Skeletal muscle tissue (tissue), 4 donors: Measurements from ENCODE around the gene IYD. TPM values are rescaled to one million over a fixed set of nuclear protein-coding genes. Genes with fewer than 3 reads are reported as not detected.
A peak's percentile ranks its signal among the peaks of the same experiment; 100 is the strongest.

Source experiments
- H3K27ac ChIP-seq: one replicate; pipeline ENCODE4 v1.7.0; 2013; ENCODE audit warnings: mild to moderate bottlenecking, low read depth, low read length, inconsistent platforms
- H3K27me3 ChIP-seq, 3 donors: one replicate each; pipeline ENCODE4 v1.7.0; 2013; ENCODE audit warnings: low read length in 3 of 3; ENCODE audit not compliant: control insufficient read depth in 3 of 3, insufficient read depth in 3 of 3
- H3K36me3 ChIP-seq, 3 donors: one replicate each; pipeline ENCODE4 v1.7.0; 2013; ENCODE audit warnings: low read length in 3 of 3; ENCODE audit not compliant: control insufficient read depth in 3 of 3, insufficient read depth in 3 of 3
- H3K4me1 ChIP-seq, 3 donors: one replicate each; pipeline ENCODE4 v1.7.0; 2013; ENCODE audit warnings: low read length in 3 of 3, mild to moderate bottlenecking in 3 of 3; ENCODE audit not compliant: control insufficient read depth in 3 of 3, insufficient read depth in 3 of 3
- H3K4me3 ChIP-seq, 3 donors: one replicate each; pipeline ENCODE4 v1.7.0; 2013; ENCODE audit warnings: low read length in 3 of 3
- H3K9ac ChIP-seq, 3 donors: one replicate each; pipeline ENCODE4 v1.7.0; 2013; ENCODE audit warnings: low read length in 3 of 3, mild to moderate bottlenecking in 3 of 3, moderate library complexity in 2 of 3, low read depth in 1 of 3
- H3K9me3 ChIP-seq, 3 donors: one replicate each; pipeline ENCODE4 v1.7.0; 2013; ENCODE audit warnings: low read length in 3 of 3; ENCODE audit not compliant: control insufficient read depth in 3 of 3
- total RNA-seq: library from RNA; depleted of rRNA; stranded (reverse); fragments of >200 nt; gene quantifications from one replicate; pipeline ENCODE4 v1.2.3, GENCODE V29; 2014
- donor health status: Osteomylitis.

IYD gene
- total RNA-seq, 1 donor from 2014 or later = not detected

DNA sequence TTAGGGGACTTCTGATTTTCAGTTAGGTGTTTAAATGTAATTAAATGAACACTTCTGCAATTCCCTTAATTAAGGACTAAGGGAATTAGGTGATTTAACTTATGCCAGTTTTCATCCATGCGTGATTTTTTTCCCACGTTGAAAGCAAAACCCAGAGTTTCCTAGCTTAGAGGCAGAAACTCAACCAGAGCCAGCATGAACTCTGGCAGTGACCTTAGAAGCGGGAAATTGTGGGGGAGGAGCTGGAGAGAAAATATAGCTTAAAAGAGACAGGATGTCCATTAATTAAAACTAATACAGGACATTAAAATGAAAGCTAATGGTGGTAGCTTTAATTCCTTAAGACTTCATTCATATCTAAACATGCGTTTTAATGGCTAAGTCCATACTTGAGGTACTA is 41.6 kb downstream of the IYD start:
- Histone ChIP-seq H3K4me3 (no peak overlapping the region), H3K9ac (no peak overlapping the region), H3K9me3 (no peaks in the 10 kb centered on the region), H3K36me3 (no peaks in the 10 kb centered on the region), H3K27me3 (no peaks in the 10 kb centered on the region), H3K4me1 (peaks cover 8 to 14% (median 10%) of the 10 kb centered on the region in 3 donors), H3K27ac (no peak overlapping the region)

DNA sequence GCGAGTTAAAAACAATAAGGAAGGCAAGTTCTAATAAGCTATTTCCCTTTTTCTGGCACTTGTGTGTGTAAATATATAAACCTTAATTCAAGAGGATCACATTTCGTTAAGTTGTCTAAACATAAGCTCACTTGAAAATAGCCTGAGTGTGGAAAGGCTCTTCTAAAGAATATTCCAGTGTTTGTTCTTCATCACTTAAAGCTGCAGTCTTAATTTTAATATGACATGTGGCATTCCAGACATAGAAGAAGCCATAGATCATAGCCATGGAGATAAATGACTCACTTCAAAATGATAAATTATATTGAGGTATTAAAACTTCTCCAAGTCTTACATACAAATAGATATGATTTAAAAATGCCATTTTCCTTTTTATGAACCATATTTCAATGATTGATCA is 42.1 kb downstream of the IYD start:
- Histone ChIP-seq H3K9ac (no peak overlapping the region), H3K4me3 (no peak overlapping the region), H3K36me3 (no peaks in the 10 kb centered on the region), H3K27me3 (no peaks in the 10 kb centered on the region), H3K4me1 (peaks cover 8 to 14% (median 10%) of the 10 kb centered on the region in 3 donors), H3K9me3 (no peaks in the 10 kb centered on the region), H3K27ac (no peak overlapping the region)

DNA sequence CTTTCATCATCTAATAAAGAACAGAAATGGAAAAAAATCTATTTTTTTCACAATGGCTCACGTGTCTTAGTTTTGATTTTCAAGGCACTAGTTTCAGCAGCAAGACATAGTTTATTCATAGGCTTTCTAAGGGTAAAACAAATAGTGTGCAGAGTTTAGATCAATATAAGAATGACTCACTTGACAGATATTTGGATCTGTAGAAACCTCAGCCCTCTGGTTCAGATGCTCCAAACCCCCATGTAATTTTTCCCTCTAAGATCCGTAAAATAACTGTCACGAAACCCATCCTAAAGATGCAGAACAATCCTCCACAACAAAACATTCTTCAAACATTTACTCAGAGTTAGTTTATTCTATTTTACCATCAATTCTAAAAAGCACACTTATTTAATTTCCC is 43.4 kb downstream of the IYD start:
- Histone ChIP-seq H3K4me3 (no peak overlapping the region), H3K4me1 (peaks cover 8 to 14% (median 10%) of the 10 kb centered on the region in 3 donors), H3K27me3 (no peaks in the 10 kb centered on the region), H3K27ac (no peak overlapping the region), H3K9me3 (no peaks in the 10 kb centered on the region), H3K9ac (no peak overlapping the region), H3K36me3 (no peaks in the 10 kb centered on the region)

DNA sequence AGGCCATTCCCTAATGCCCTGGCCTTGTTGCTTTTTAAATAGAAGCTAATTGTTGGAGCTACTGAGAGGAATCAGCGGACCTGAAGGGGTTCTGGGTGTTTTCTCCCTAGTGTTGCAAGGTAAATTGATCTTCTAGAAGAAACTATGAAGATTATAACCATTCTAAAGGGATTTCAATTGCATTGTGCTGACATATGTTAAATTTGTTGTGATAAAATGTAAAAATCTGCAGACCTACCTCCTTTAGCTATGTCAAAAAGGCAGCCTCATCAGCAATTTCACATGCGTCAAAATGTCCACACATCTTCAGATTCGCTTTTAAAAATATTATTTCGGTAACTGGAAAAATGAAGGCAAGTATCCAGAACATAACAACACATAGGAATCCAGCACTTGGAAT is 44.4 kb downstream of the IYD start:
- Histone ChIP-seq H3K36me3 (no peaks in the 10 kb centered on the region), H3K27ac (no peak overlapping the region), H3K9me3 (no peaks in the 10 kb centered on the region), H3K27me3 (no peaks in the 10 kb centered on the region), H3K4me1 (peaks cover 8 to 14% (median 10%) of the 10 kb centered on the region in 3 donors), H3K4me3 (no peak overlapping the region), H3K9ac (no peak overlapping the region)

DNA sequence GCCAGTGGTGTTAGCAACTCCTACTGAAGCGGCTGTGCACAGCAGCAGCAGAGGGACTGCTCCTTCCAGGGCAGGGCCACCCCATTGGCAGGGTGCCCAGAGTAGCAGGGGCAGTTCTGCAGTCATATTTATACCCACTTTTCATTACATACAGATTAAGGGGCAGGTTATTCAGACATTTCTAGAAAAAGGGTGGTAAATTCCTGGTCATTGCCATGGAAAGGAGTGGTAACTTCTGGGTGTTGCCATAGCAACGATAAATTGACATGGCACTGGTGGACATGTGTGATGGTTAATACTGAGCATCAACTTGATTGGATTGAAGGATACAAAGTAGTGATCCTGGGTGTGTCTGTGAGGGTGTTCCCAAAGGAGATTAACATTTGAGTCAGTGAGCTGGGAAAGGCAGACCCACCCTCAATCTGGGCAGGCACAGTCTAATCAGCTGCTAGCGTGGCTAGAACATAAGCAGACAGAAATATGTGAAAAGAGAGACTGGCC is 45.0 kb downstream of the IYD start:
- H3K27me3 ChIP-seq = no peaks in the 10 kb centered on the region
- H3K9ac ChIP-seq = no peak overlapping the region
- H3K4me3 ChIP-seq = no peak overlapping the region
- no peaks in the 10 kb centered on the region for H3K36me3 ChIP-seq
- peaks cover 8 to 18% (median 10%) of the 10 kb centered on the region in 3 donors for H3K4me1 ChIP-seq
- no peak overlapping the region for H3K27ac ChIP-seq
- H3K9me3 ChIP-seq = no peaks in the 10 kb centered on the region

DNA sequence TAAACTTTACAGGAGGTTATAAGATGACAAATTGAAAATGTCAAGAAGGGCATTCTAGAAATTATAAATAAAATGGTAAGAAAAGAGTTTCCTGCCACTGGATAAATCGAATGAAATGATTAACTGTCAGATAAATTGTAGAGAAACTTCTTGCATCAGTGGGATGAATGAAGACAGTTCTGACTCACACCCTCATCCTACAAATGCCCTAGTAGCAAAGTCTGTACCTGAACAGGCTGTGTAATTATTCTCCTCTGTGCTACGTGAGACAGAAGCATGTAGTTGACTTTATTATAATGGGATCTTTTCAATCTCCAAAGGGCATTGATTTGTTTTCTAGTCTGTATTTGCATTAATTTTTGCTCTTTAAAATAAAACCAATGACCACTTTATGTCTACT is 47.3 kb downstream of the IYD start:
- no peaks in the 10 kb centered on the region for H3K9me3 ChIP-seq
- H3K4me1 ChIP-seq = peaks cover 4 to 5% (median 4%) of the 10 kb centered on the region in 3 donors
- H3K36me3 ChIP-seq = no peaks in the 10 kb centered on the region
- no peak overlapping the region for H3K4me3 ChIP-seq
- H3K27ac ChIP-seq = no peak overlapping the region
- no peaks in the 10 kb centered on the region for H3K27me3 ChIP-seq
- H3K9ac ChIP-seq = no peak overlapping the region

DNA sequence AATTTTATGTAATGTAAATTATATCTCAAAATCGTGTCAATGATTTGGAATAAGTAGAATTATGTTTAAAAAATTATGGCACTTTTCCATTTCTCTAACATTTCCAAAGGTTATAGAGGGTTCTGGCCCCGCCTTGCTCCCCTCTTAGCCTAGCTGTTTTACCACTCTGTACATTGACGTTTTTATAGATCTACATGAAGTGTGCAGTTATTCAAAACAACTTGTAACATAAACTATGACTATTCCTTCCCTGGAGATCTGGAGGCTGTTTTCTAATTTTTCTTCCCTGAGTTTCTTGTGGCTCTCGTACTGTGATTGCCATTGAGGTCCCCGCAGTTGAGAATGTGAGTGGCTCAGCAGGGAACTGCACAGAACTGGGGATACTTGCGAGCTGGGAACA is 48.4 kb downstream of the IYD start:
- no peak overlapping the region for H3K27ac ChIP-seq
- H3K27me3 ChIP-seq = no peaks in the 10 kb centered on the region
- no peak overlapping the region for H3K9ac ChIP-seq
- H3K36me3 ChIP-seq = no peaks in the 10 kb centered on the region
- H3K4me1 ChIP-seq = peaks cover 4 to 5% (median 4%) of the 10 kb centered on the region in 3 donors
- H3K9me3 ChIP-seq = no peaks in the 10 kb centered on the region
- no peak overlapping the region for H3K4me3 ChIP-seq

DNA sequence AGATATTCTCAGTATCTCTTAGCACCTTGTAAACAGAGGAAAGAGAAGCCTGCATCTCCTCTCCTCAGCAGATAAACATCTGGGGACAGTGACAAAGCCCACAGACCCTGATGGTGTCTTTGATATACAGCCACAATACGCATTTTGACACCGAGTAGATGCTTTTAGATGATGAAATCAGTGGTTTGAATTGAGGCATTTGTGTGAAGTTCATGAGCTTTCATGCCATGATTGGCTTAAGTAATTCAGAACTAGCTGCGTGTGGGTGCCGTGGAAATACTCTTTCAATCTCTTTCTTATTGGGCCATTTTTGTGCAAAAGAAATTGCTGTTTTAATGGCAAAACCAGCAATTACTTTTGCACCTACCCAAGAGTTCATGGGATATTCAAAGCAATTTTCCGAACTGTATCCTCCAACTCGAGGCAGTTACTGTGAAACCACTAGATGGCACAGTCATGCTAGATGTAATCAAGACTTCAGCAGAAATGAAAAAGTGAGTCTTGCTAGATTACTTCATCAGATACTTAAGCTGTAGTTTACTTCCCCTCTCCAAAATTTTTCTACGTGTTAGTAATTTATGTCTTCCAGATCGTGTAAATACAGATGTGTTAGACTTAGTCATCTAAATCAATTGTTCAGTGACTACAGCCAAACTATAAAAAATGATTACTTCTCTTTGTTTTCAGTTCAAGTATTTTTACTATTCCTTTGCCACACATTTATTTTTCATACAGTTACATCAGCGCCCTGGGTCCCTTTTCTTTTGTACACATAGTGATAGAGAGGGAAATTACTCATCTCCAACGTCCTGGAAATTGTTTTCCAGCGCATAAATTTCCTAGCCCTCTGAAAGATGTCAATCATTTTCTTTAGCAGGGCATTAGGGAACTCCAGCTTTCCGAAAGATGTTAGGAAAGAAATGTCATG is 49.4 kb downstream of the IYD start:
- Histone ChIP-seq H3K9me3 (no peaks in the 10 kb centered on the region), H3K36me3 (no peaks in the 10 kb centered on the region), H3K27ac (peak overlapping the region; percentile 61), H3K27me3 (no peaks in the 10 kb centered on the region), H3K9ac (peak overlapping the region in 1 of 3 donors; percentile 55), H3K4me3 (peak overlapping the region in 2 of 3 donors; percentile 24 to 55), H3K4me1 (peaks cover 4 to 5% (median 4%) of the 10 kb centered on the region in 3 donors)

DNA sequence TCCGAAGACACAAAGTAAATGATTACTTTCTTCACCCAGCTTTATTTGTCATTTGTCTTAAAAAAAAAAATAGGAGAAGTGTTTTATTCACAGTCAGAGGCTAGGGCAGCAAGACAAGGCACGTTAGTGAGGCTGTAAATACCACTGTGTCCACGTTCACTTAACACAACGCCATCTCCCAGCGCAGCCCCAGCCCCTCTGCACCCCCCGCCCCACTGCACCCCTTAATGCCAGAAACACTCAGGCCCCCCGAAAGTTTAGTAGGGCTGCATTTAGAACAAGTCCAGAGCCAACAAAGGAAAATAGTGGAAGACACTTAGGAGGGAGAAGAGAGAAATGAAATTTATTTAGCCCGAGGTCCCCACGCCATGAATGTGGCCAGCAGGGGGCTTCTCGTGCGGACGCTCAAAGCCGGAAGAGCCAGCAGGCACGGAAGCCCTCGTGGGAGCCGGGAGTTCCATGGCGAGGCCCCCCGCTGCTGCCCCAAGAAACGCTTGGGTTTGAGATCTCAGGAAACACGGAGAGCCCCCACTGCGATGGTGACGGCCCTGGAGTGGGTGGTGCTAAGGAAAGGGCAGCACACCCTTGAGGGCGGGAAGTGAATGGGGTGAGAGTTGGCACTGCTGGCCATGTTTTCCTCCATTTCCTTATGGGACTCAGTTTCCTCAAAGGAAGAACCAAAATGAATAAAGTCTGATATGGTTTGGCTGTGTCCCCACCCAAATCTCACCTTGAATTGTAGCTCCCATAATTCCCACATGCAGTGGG is 50.2 kb downstream of the IYD start:
- H3K9me3 ChIP-seq = no peaks in the 10 kb centered on the region
- H3K27ac ChIP-seq = peak overlapping the region; percentile 61
- no peaks in the 10 kb centered on the region for H3K36me3 ChIP-seq
- H3K4me3 ChIP-seq = peak overlapping the region; percentile 28 to 61 (median 55)
- H3K4me1 ChIP-seq = peaks cover 4 to 5% (median 4%) of the 10 kb centered on the region in 3 donors
- peak overlapping the region in 1 of 3 donors; percentile 55 for H3K9ac ChIP-seq
- no peaks in the 10 kb centered on the region for H3K27me3 ChIP-seq

DNA sequence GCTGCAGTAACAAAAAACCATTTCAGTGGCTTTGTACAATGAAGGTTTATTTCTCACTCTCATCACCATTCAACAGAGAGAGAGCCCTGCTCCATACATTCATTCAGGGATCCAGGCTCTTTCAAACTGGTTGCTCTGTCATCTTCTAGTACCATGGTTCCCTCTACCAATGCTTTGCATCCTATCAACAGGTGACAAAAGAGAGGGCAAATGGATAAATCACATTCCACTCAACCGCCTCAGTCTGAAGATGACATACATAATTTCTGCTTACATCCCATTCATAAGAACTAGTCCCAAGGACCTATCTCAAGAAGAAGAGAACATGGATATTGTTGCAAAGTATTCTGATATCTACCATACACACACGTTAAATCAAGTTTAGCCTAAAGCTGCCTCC is 51.6 kb downstream of the IYD start:
- H3K27me3 ChIP-seq = no peaks in the 10 kb centered on the region
- H3K9me3 ChIP-seq = no peaks in the 10 kb centered on the region
- no peak overlapping the region for H3K9ac ChIP-seq
- no peak overlapping the region for H3K4me3 ChIP-seq
- peaks cover 4 to 5% (median 4%) of the 10 kb centered on the region in 3 donors for H3K4me1 ChIP-seq
- no peaks in the 10 kb centered on the region for H3K36me3 ChIP-seq
- H3K27ac ChIP-seq = no peak overlapping the region
